HFFc6 (cell line): ENCODE data around the gene POLE. TPM values are rescaled to one million over a fixed set of nuclear protein-coding genes. Genes with fewer than 3 reads are reported as not detected.
"Not testable (repeated sequence)": the region's sequence is repeated elsewhere in the genome, so short reads cannot be mapped to it uniquely, and the experiment has no call there.

ENCODE experiments used
- DNase-seq: peaks from one replicate; pipeline ENCODE4 v3.0.0-alpha.2; 2018
- H3K27ac Mint-ChIP-seq: 2 replicates; pipeline ENCODE4 v1.8.0; 2020; ENCODE audit warnings: mild to moderate bottlenecking, mixed read lengths
- H3K27me3 Mint-ChIP-seq: 2 replicates; pipeline ENCODE4 v1.8.0; 2021; ENCODE audit warnings: mild to moderate bottlenecking, moderate library complexity, mixed read lengths; ENCODE audit not compliant: insufficient read depth
- H3K36me3 Mint-ChIP-seq: 2 replicates; pipeline ENCODE4 v1.8.0; 2021; ENCODE audit warnings: low read depth, mixed read lengths
- H3K4me1 Mint-ChIP-seq: 2 replicates; pipeline ENCODE4 v1.8.0; 2020; ENCODE audit warnings: low read depth, mixed read lengths
- H3K4me3 Mint-ChIP-seq: 2 replicates; pipeline ENCODE4 v1.8.0; 2020; ENCODE audit warnings: mild to moderate bottlenecking, moderate library complexity, mixed read lengths
- H3K9me3 Mint-ChIP-seq: 2 replicates; pipeline ENCODE4 v1.8.0; 2020; ENCODE audit warnings: mild to moderate bottlenecking, mixed read lengths
- total RNA-seq, 6 experiments: library from RNA; stranded (reverse); fragmentation: NEBNext Ultra II Directional; extraction: Animal tissue kit (Norgen Biotek cat#: 25700); gene quantifications; 2 replicates in 1 of 6; 3 replicates in 5 of 6; pipeline ENCODE4 v1.2.3, GENCODE V29; 2021
- TF ChIP-seq, protein P1 (sequence below): fragments of 200-600 bp; sonication (generic); IDR thresholded peaks from 2 replicates; pipeline ENCODE4 v1.5.0; 2021; ENCODE audit warnings: antibody characterized with exemption, mild to moderate bottlenecking

The POLE gene
- total RNA-seq, 6 experiments from 2014 or later: 19.4 to 35.5 (median 29.3) TPM

DNA sequence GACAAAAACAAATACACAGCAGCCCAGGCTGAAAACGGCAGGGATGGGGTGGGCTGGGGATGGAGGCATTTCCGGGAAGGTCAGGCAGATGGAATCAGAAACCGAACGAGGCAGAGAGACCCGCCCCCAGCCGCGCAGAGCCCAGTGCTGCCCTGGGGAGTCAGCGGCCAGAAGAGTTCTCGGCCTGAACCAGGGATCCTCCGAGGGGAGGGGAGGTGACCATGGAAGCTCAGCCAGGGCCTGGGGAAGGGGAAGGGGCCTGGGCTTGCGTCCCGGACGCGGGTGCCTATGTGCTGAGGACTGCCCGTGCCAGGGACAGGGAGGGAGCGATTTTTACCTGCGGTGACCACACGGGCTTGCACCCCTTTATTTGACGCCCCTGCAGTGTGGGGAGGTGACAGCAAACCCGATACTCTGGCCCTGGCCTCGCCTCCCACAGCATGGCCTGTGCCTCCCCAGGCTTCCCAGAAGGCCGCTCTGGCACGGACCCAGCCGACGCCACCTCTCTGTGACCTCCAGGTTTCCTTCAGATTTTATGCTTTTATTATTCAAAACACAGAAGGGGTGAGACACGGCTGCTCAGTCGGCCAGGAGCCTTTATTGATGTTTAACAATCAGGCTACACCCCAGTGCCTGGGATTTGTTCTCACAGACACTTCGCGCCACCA, 84.4 kb downstream of the POLE start:
- H3K4me3 Mint-ChIP-seq: no peak overlapping the region
- no peaks in the 10 kb centered on the region for H3K36me3 Mint-ChIP-seq
- H3K27ac Mint-ChIP-seq: no peak overlapping the region
- no peak for DNase-seq
- H3K4me1 Mint-ChIP-seq: peaks cover 8% of the 10 kb centered on the region
- TF ChIP-seq, protein P1, sequence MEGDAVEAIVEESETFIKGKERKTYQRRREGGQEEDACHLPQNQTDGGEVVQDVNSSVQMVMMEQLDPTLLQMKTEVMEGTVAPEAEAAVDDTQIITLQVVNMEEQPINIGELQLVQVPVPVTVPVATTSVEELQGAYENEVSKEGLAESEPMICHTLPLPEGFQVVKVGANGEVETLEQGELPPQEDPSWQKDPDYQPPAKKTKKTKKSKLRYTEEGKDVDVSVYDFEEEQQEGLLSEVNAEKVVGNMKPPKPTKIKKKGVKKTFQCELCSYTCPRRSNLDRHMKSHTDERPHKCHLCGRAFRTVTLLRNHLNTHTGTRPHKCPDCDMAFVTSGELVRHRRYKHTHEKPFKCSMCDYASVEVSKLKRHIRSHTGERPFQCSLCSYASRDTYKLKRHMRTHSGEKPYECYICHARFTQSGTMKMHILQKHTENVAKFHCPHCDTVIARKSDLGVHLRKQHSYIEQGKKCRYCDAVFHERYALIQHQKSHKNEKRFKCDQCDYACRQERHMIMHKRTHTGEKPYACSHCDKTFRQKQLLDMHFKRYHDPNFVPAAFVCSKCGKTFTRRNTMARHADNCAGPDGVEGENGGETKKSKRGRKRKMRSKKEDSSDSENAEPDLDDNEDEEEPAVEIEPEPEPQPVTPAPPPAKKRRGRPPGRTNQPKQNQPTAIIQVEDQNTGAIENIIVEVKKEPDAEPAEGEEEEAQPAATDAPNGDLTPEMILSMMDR: no peak
- H3K9me3 Mint-ChIP-seq: no peaks in the 10 kb centered on the region
- peaks cover 26% of the 10 kb centered on the region for H3K27me3 Mint-ChIP-seq

DNA sequence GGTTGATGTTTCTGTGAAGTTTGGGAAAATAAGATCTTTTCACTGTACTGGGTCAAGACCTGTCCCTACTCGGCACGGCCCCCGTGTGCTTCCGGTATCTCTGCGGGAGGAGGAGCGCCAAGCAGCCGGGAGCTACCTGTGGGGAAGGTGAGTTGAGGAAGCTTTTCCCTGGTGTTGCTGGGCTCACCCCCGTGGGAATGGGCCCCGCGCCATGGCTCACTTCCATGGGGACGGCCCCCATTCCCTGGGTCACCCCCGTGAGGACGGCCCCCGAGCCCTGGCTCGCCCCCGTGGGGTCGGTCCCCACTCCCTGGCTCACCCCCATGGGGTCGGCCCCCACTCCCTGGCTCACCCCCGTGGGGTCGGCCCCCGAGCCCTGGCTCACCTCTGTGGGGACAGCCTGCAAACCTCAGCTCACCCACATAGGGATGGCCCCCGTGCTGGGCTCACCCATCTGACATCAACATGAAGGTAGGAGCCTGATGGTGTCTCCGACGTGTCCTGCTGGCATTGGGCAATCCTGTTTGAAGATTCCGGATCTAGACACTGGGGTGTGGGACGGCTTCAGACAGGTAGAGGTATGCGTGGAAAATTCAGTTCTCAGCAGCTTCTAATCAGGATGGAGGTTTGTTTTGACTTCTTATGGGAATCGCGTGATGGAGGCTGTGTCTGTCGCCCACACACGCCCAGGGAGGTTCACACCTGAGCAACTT, 85.8 kb downstream of the POLE start:
- Mint-ChIP-seq H3K4me3 (peak overlapping the region; percentile 88; the same call in 1 of the 2 replicates), H3K4me1 (peaks cover 12% of the 10 kb centered on the region), H3K27me3 (peaks cover 29% of the 10 kb centered on the region), H3K27ac (no peak overlapping the region), H3K36me3 (no peaks in the 10 kb centered on the region), H3K9me3 (no peaks in the 10 kb centered on the region)
- no peak for DNase-seq
- TF ChIP-seq, protein P1: no peak

DNA sequence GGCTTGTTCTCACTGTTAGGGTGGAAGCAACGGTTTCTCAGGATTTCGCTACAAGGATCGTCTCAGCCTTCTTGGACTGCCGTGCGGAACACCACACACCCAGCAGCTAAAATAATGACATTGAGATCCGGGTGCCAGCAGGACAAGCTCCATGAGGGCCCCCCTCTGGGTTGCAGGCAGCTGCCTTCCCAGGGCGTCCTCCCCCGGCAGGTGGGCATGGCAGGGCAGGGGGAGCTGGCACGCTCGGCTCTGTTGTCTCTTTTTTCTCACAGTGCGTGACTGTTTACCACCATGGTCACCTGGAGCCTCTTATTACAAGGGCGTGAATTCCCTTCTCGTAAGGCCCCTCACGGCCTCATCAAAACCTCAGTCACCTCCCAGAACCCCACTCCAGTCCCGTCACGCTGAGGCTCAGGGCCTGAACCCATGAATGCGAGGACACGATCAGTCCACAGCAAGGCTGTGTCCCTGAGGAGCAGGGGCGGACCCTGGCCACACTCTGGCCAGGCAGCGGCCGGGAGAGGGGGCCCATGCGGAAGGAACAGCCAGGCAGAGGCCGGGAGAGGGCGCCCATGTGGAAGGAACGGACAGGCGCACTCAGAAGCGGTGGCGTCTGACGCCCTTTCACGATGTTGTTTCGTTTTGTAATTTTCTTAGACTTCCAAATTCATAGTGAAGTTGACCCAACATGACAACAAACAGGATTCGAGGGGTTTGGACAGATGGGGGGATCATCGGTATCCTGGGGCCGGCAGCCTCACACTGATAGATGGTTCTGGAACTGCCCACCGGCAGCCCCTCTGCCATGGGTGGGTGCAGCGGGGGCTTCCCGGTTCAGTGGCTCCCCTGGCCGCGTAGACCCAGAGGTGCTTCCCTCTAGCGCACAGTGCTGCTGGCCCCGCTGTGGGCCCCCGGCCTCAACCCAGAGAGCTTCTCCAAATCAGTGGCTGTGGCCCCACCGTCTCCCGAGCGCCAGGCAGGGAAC, 86.8 kb downstream of the POLE start:
- Mint-ChIP-seq H3K27me3 (peaks cover 26% of the 10 kb centered on the region), H3K9me3 (no peaks in the 10 kb centered on the region), H3K36me3 (no peaks in the 10 kb centered on the region), H3K4me3 (peak overlapping the region; percentile 88), H3K27ac (no peak overlapping the region; the same call in 1 of the 2 replicates), H3K4me1 (peaks cover 20% of the 10 kb centered on the region)
- TF ChIP-seq, protein P1: peak; percentile 74
- DNase-seq: peak; percentile 18

- peaks cover 20% of the 10 kb centered on the region for H3K4me1 Mint-ChIP-seq
- H3K4me3 Mint-ChIP-seq, H3K36me3 Mint-ChIP-seq, H3K9me3 Mint-ChIP-seq, H3K27ac Mint-ChIP-seq, DNase-seq: not testable (repeated sequence)
- H3K27me3 Mint-ChIP-seq: peaks cover 20% of the 10 kb centered on the region
Observed at GRCh38 chr12:132599502-132599901, 87.6 kb downstream of the POLE start.

DNA sequence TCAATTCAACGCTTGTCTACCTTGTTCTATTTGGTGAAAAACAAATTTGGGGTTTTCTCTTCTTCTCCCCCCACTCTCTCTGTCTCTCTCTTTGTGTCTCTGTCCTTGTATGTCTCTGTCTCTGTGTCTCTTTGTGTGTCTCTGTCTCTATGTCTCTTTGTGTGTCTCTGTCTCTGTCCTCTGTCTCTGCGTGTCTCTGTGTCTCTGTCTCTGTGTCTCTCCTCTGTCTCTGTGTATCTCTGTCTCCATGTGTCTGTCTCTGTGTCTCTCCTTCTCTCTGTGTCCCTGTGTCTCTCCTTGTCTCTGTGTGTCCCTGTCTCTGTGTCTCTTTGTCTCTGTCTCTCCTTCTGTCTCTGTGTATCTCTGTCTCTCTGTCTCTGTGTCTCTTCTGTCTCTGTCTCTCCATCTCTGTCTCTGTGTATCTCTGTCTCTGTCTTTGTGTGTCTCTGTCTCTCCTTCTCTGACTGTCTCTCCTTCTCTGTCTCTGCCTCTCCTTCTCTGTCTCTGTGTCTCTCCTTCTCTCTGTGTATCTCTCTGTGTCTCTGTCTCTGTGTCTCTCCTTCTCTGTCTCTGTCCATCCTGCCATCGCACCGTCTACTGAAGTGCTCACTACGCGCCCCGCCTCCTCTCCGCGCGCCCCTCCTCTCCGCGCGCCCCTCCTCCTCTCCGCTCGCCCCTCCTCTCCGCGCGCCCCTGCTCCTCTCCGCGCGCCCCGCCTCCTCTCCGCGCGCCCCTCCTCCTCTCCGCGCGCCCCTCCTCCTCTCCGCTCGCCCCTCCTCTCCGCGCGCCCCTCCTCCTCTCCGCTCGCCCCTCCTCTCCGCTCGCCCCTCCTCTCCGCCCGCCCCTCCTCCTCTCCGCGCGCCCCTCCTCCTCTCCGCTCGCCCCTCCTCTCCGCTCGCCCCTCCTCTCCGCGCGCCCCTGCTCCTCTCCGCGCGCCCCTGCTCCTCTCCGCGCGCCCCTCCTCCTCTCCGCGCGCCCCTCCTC, 89.5 kb downstream of the POLE start:
- DNase-seq: peak; percentile 24
- Mint-ChIP-seq H3K27ac (peak overlapping the region; percentile 34), H3K4me3 (peak overlapping the region; percentile 91), H3K9me3 (no peaks in the 10 kb centered on the region), H3K27me3 (peaks cover 11% of the 10 kb centered on the region), H3K4me1 (peaks cover 20% of the 10 kb centered on the region), H3K36me3 (no peaks in the 10 kb centered on the region)
- TF ChIP-seq, protein P1: no peak
